NCI-H2171 (cell line): ENCODE measurements around the gene SUPT20HL2.
"Not testable (repeated sequence)": the region's sequence is repeated elsewhere in the genome, so short reads cannot be mapped to it uniquely, and the experiment has no call there.

Experiments used
- DNase-seq: peaks from one replicate; lab custom pipeline; 2025; lab: John Stamatoyannopoulos, UW

The SUPT20HL2 gene

GRCh38 chrX:24314019-24314635 is at the start of gene SUPT20HL2:
TSS of gene SUPT20HL2 (minus strand) at chrX:24314069. CDS start at chrX:24313315, 754 bp downstream.
- DNase-seq: no peak

- DNase-seq: not testable (repeated sequence)
Observed at GRCh38 chrX:24362089-24362745, 48.3 kb upstream of the SUPT20HL2 start.

- DNase-seq: no peak
Observed at GRCh38 chrX:24360272-24360671, 46.4 kb upstream of the SUPT20HL2 start, which contains the start of gene SUPT20HL1. TSS of gene SUPT20HL1 (plus strand) at chrX:24360639. CDS start at chrX:24362761, 2,122 bp downstream.

GRCh38 chrX:24357106-24357505 is 43.2 kb upstream of the SUPT20HL2 start:
- DNase-seq: no peak

GRCh38 chrX:24355095-24355494 is 41.2 kb upstream of the SUPT20HL2 start:
- DNase-seq: no peak

GRCh38 chrX:24350217-24350616 is 36.3 kb upstream of the SUPT20HL2 start:
- no peak for DNase-seq

GRCh38 chrX:24347881-24348280 is 34.0 kb upstream of the SUPT20HL2 start:
- DNase-seq: no peak

- no peak for DNase-seq
Observed at GRCh38 chrX:24343719-24344118, 29.9 kb upstream of the SUPT20HL2 start.

GRCh38 chrX:24341795-24342194 is 27.9 kb upstream of the SUPT20HL2 start:
- no peak for DNase-seq

- DNase-seq: no peak
Observed at GRCh38 chrX:24340501-24340900, 26.6 kb upstream of the SUPT20HL2 start.

GRCh38 chrX:24339911-24340310 is 26.0 kb upstream of the SUPT20HL2 start:
- no peak for DNase-seq

- DNase-seq: no peak
Observed at GRCh38 chrX:24335871-24336270, 22.0 kb upstream of the SUPT20HL2 start.

GRCh38 chrX:24334461-24334860 is 20.6 kb upstream of the SUPT20HL2 start:
- DNase-seq: no peak

- no peak for DNase-seq
Observed at GRCh38 chrX:24333371-24333770, 19.5 kb upstream of the SUPT20HL2 start.

- DNase-seq: no peak
Observed at GRCh38 chrX:24332878-24333277, 19.0 kb upstream of the SUPT20HL2 start.

GRCh38 chrX:24325231-24325630 is 11.4 kb upstream of the SUPT20HL2 start:
- no peak for DNase-seq

- no peak for DNase-seq
Observed at GRCh38 chrX:24321741-24322395, 8.0 kb upstream of the SUPT20HL2 start.

GRCh38 chrX:24317567-24317966 is 3.7 kb upstream of the SUPT20HL2 start:
- no peak for DNase-seq

GRCh38 chrX:24316111-24316510 is 2.2 kb upstream of the SUPT20HL2 start:
- no peak for DNase-seq

GRCh38 chrX:24312249-24312607 is 1.6 kb downstream of the SUPT20HL2 start:
- DNase-seq: not testable (repeated sequence)

GRCh38 chrX:24311507-24312248 is 2.2 kb downstream of the SUPT20HL2 start:
- not testable (repeated sequence) for DNase-seq

- DNase-seq: not testable (repeated sequence)
Observed at GRCh38 chrX:24310916-24311315, 3.0 kb downstream of the SUPT20HL2 start.
